Right ventricle myocardium inferior (tissue), 1 donor: Measurements from ENCODE around the gene PSMD10. TPM values are rescaled to one million over a fixed set of nuclear protein-coding genes. Genes with fewer than 3 reads are reported as not detected.

Source experiments
- total RNA-seq: library from RNA; stranded (reverse); fragmentation: NEBNext Ultra II Directional; extraction: Animal tissue kit (Norgen Biotek cat#: 25700); gene quantifications from one replicate; pipeline ENCODE4 v1.2.1, GENCODE V29; 2021
- donor health status: DM: no; HTN: yes; CAD: no; lungs with severe emphysema.

The PSMD10 gene
- total RNA-seq, 1 donor from 2014 or later, result 19.0 TPM

Other genes starting within 250 kb of the PSMD10 start
- gene TEX13B, start 109.2 kb downstream of the PSMD10 start, total RNA-seq, result not detected
- not detected for gene VSIG1, start 46.5 kb downstream of the PSMD10 start, total RNA-seq
- gene ATG4A, start 236 bp upstream of the PSMD10 start, total RNA-seq, result 18.0 TPM